ENCODE measurements around the gene HIBCH. TPM values are rescaled to one million over a fixed set of nuclear protein-coding genes. Genes with fewer than 3 reads are reported as not detected.

Gene HIBCH
- total and polyA plus RNA-seq, 4 donors = 20.2 to 65.2 (median 32.8) TPM

- TF ChIP-seq, protein P1, sequence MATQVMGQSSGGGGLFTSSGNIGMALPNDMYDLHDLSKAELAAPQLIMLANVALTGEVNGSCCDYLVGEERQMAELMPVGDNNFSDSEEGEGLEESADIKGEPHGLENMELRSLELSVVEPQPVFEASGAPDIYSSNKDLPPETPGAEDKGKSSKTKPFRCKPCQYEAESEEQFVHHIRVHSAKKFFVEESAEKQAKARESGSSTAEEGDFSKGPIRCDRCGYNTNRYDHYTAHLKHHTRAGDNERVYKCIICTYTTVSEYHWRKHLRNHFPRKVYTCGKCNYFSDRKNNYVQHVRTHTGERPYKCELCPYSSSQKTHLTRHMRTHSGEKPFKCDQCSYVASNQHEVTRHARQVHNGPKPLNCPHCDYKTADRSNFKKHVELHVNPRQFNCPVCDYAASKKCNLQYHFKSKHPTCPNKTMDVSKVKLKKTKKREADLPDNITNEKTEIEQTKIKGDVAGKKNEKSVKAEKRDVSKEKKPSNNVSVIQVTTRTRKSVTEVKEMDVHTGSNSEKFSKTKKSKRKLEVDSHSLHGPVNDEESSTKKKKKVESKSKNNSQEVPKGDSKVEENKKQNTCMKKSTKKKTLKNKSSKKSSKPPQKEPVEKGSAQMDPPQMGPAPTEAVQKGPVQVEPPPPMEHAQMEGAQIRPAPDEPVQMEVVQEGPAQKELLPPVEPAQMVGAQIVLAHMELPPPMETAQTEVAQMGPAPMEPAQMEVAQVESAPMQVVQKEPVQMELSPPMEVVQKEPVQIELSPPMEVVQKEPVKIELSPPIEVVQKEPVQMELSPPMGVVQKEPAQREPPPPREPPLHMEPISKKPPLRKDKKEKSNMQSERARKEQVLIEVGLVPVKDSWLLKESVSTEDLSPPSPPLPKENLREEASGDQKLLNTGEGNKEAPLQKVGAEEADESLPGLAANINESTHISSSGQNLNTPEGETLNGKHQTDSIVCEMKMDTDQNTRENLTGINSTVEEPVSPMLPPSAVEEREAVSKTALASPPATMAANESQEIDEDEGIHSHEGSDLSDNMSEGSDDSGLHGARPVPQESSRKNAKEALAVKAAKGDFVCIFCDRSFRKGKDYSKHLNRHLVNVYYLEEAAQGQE (IDR thresholded peaks at IDR 0.05) = no peak
- TF ChIP-seq HNF4G (IDR thresholded peaks at IDR 0.05) = no peak
- no peak for TF ChIP-seq TAF1 (conservative IDR thresholded peaks at IDR 0.05)
- TF ChIP-seq FOXA1 (IDR thresholded peaks at IDR 0.05) = no peak
- no peak for TF ChIP-seq GABPA (IDR thresholded peaks at IDR 0.05 in 1 of 2, conservative IDR thresholded peaks at IDR 0.05 in 1 of 2)
- TF ChIP-seq SP1 (IDR thresholded peaks at IDR 0.05) = no peak
- no peak for TF ChIP-seq RAD21 (IDR thresholded peaks at IDR 0.05)
- no peak for TF ChIP-seq HNF4A (conservative IDR thresholded peaks at IDR 0.05)
- TF ChIP-seq EGR1 (IDR thresholded peaks at IDR 0.05; ENCODE audit: low read depth in 2 of 2) = no peak
- TF ChIP-seq, protein P2, sequence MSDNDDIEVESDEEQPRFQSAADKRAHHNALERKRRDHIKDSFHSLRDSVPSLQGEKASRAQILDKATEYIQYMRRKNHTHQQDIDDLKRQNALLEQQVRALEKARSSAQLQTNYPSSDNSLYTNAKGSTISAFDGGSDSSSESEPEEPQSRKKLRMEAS (IDR thresholded peaks at IDR 0.05) = no peak
- no peak for TF ChIP-seq JUND (IDR thresholded peaks at IDR 0.05)
Observed at GRCh38 chr2:190221429-190221828, 98.2 kb downstream of the HIBCH start (continued).

- Histone ChIP-seq H3K9me3 (ENCODE audit: control insufficient read depth in 4 of 4, low read length in 3 of 4) (no peaks in the 10 kb centered on the region), H3K4me3 (ENCODE audit: low read depth in 1 of 3, low read length in 3 of 3) (no peak overlapping the region), H3K4me1 (ENCODE audit: control insufficient read depth in 4 of 4, insufficient read depth in 4 of 4, low read length in 3 of 4) (peaks cover 0 to 3% (median under 1%) of the 10 kb centered on the region in 4 donors), H3K36me3 (ENCODE audit: control insufficient read depth in 4 of 4, insufficient read depth in 3 of 4, low read depth in 1 of 4, low read length in 3 of 4) (peaks cover 0 to 15% (median 11%) of the 10 kb centered on the region in 4 donors), H3K9ac (ENCODE audit: low read depth in 1 of 2, low read length in 2 of 2) (no peak overlapping the region), H3K27ac (ENCODE audit: low read depth in 1 of 2, low read length in 2 of 2) (no peak overlapping the region), H3K27me3 (ENCODE audit: control insufficient read depth in 4 of 4, insufficient read depth in 4 of 4, low read length in 3 of 4) (no peaks in the 10 kb centered on the region)
- DNase-seq (ENCODE audit: low spot score) = no peak
- TF ChIP-seq, protein P3, sequence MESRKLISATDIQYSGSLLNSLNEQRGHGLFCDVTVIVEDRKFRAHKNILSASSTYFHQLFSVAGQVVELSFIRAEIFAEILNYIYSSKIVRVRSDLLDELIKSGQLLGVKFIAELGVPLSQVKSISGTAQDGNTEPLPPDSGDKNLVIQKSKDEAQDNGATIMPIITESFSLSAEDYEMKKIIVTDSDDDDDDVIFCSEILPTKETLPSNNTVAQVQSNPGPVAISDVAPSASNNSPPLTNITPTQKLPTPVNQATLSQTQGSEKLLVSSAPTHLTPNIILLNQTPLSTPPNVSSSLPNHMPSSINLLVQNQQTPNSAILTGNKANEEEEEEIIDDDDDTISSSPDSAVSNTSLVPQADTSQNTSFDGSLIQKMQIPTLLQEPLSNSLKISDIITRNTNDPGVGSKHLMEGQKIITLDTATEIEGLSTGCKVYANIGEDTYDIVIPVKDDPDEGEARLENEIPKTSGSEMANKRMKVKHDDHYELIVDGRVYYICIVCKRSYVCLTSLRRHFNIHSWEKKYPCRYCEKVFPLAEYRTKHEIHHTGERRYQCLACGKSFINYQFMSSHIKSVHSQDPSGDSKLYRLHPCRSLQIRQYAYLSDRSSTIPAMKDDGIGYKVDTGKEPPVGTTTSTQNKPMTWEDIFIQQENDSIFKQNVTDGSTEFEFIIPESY (IDR thresholded peaks at IDR 0.05) = no peak
- TF ChIP-seq HNF4A (conservative IDR thresholded peaks at IDR 0.05) (no peak), YY1 (IDR thresholded peaks at IDR 0.05) (no peak), SP1 (IDR thresholded peaks at IDR 0.05) (no peak), EGR1 (IDR thresholded peaks at IDR 0.05; ENCODE audit: low read depth in 2 of 2) (no peak), NR2F2 (IDR thresholded peaks at IDR 0.05) (no peak), RAD21 (IDR thresholded peaks at IDR 0.05) (no peak), TAF1 (conservative IDR thresholded peaks at IDR 0.05) (no peak), HNF4G (IDR thresholded peaks at IDR 0.05) (no peak), FOXA1 (IDR thresholded peaks at IDR 0.05) (no peak), JUND (IDR thresholded peaks at IDR 0.05) (no peak), ATF3 (IDR thresholded peaks at IDR 0.05) (no peak), GABPA (IDR thresholded peaks at IDR 0.05 in 1 of 2, conservative IDR thresholded peaks at IDR 0.05 in 1 of 2) (no peak), FOXA2 (IDR thresholded peaks at IDR 0.05) (no peak)
- TF ChIP-seq, protein P4, sequence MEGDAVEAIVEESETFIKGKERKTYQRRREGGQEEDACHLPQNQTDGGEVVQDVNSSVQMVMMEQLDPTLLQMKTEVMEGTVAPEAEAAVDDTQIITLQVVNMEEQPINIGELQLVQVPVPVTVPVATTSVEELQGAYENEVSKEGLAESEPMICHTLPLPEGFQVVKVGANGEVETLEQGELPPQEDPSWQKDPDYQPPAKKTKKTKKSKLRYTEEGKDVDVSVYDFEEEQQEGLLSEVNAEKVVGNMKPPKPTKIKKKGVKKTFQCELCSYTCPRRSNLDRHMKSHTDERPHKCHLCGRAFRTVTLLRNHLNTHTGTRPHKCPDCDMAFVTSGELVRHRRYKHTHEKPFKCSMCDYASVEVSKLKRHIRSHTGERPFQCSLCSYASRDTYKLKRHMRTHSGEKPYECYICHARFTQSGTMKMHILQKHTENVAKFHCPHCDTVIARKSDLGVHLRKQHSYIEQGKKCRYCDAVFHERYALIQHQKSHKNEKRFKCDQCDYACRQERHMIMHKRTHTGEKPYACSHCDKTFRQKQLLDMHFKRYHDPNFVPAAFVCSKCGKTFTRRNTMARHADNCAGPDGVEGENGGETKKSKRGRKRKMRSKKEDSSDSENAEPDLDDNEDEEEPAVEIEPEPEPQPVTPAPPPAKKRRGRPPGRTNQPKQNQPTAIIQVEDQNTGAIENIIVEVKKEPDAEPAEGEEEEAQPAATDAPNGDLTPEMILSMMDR (IDR thresholded peaks at IDR 0.05; ENCODE audit: low read depth, low read length, missing input control) = no peak
- TF ChIP-seq, protein P1 (IDR thresholded peaks at IDR 0.05) = no peak
- TF ChIP-seq, protein P2 (IDR thresholded peaks at IDR 0.05) = no peak
- WGBS = 86% methylated on average over 5 of the region's 5 CpGs
Observed at GRCh38 chr2:190219186-190219585, 100.4 kb downstream of the HIBCH start.

All from liver (tissue), 9 donors.